Renal cortex interstitium (tissue), 11 donors: ENCODE measurements around the gene SOBP. TPM values are rescaled to one million over a fixed set of nuclear protein-coding genes. Genes with fewer than 3 reads are reported as not detected.
A peak's percentile ranks its signal among the peaks of the same experiment; 100 is the strongest.

Experiments used
- DNase-seq, 11 donors: peaks; one replicate each; pipeline ENCODE4 v3.0.0-alpha.2; 2013; ENCODE audit warnings: low read depth in 9 of 11, low spot score in 4 of 11; ENCODE audit errors: extremely low read depth in 1 of 11
- polyA plus RNA-seq, 3 donors: library from polyadenylated mRNA; unstranded; fragments of 120-200 nt; gene quantifications; one replicate each; pipeline ENCODE4 v1.2.1, GENCODE V29; 2013; ENCODE audit not compliant: insufficient read length in 3 of 3

SOBP gene
- polyA plus RNA-seq, 3 donors: 12.0 to 15.7 (median 14.6) TPM

DNA sequence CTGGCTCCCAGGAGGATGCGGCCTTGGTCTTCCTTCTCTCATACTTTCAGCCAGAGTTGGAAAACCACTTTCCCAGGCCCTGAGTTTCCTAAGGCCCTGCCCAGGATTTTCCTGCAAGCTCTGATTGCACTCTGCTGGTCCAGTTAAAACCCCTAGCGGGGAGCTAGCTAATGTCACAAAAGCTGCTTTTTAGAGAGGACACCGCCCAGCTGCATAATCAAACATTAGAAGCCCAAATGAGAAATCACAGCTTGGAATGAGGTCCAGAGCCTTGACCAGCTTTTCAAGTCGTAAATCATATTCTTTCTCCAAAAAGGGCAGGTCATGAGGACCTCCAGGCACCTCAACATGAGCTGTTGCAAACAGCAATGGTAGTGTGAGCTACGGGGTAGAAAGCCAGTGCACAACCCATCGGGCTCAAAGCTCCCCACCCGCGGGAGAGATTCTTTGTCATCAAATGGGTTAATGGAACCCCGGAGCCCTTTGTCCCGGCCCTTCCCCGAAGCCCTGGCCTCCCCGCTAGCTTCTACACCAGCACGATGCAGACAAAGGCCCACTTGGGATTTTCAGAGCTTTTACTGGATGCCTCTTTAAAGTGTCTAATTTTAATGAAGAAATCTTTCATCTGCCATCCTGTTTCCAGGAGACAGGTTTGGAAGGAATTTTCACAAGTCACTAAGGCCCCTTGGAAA is 200.2 kb downstream of the SOBP start:
- peak in 7 of 11 donors; percentile 53 to 81 (median 70) for DNase-seq

GRCh38 chr6:107690643-107691061 is 200.7 kb downstream of the SOBP start:
- peak in 5 of 11 donors; percentile 54 to 77 (median 64) for DNase-seq

GRCh38 chr6:107691062-107691751 is 201.3 kb downstream of the SOBP start:
- peak in 7 of 11 donors; percentile 26 to 82 (median 67) for DNase-seq

DNA sequence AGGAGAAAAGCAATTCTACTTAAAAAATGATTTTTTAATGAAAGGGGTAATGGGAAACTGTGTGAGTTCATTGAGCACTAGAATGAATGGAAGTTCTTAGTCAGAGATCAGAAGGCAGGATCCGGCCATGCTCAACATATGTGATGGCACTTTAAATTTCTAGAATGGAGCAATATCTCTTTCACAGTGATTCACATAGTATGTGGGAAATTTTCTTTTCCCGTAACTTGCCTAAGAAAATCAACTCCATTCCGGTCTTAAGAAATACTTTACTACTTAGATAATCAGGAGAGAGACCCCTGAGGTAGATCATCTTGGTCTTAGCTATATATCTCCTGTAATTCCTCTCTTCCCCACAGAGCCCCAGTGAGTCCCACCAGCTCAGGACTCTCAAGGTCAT is 202.4 kb downstream of the SOBP start:
- no peak for DNase-seq

- DNase-seq: no peak
Measured at GRCh38 chr6:107695061-107695720, 205.3 kb downstream of the SOBP start.

GRCh38 chr6:107697682-107698081 is 207.8 kb downstream of the SOBP start:
- no peak for DNase-seq

GRCh38 chr6:107698146-107698545 is 208.2 kb downstream of the SOBP start:
- no peak for DNase-seq

GRCh38 chr6:107699254-107699653 is 209.3 kb downstream of the SOBP start:
- DNase-seq: no peak

DNA sequence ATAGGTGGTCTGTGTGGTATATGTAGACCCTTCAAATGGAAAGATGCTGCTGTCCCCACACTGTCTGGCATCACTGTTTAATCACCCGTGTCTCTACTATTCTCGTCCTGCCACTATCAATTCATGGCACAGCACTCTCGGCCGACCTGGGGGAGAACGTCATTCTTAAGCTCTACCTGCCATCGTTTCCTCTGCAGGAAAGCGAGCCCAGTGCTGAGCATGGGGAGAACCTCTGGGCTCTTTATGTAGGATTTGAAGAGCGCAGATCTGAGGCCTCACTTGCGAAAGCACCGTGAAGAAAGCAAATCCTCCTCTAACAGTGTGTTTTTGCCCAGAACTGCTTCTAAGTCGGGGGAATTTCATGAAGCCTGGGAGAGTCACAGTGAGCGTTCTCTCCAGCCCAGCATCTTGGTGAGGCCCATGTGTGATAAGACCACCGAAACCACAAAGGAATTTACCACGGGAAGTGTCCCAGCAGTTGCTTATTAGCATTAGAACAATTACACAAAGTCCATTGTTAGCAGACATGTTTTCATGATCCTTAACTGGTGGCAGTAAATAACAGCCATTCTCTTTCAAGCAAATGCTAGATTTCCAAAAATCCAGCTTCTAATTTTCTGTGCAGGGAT is 209.9 kb downstream of the SOBP start:
- DNase-seq: no peak

DNA sequence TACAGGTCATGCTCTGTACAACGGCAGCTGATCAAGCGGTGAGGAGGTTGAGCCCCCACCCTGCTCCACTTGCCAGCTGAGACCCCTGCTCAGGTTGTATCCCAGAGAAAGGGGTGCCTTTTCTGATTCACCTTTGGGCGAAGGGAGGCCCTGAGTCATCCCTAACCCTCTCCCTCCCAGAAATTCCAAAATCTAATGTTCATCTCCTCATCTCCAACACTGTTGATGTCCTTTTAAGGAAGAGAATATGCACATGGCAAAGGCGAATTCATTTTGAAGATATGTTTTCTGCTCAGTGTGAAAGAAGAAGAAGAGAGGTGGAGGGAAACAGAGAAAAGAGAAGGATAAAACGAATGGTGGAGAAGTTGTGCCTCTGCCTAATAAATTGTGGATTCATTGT is 213.7 kb downstream of the SOBP start:
- no peak for DNase-seq

GRCh38 chr6:107704347-107705013 is 214.6 kb downstream of the SOBP start:
- DNase-seq: peak in 9 of 11 donors; percentile 26 to 71 (median 56)

GRCh38 chr6:107706516-107707115 is 216.7 kb downstream of the SOBP start:
- no peak for DNase-seq

DNA sequence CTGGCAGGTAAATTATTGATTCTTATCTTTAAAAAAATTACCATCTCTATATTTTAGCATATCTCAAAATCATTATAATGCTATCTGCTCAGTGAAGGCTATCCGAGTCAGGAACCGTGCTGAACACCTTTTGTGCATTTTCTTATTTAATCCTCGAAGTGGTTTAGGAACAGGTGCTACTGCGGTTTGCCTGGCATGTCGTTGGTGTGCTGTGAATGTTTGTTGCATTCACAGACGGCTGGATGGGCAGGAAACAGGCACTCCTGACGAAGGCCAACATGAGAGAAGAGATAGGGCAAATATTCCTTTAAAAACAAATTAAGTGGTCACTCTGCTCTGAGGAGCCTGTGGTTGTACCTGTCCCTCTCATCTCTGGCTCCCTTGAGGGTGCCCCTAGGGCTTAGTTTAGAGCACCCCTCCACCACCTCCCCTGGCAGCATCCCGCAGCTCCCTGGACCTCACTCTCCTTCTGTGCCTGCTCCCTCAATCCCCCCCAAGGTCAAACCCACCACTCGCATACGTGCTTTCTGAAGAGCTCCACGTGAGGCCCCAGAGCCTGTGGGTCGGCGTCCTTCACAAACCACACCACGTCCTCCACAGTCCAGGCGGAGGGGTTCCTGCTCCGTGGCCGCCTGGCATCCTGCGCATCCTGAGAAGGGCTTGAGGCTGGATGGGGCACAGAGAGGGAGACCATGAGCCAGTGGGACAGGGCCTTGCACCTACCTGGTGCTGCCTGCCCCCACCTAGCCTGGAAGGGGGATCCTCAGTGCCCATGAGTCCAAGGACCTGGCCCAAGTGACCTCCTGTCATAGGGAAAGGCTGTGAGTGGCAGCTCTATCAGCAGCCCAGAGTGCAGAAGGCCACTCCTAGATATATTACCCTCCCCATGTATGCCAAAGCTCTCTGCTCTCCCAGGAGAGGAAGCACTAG is 217.7 kb downstream of the SOBP start:
- no peak for DNase-seq

- no peak for DNase-seq
Measured at GRCh38 chr6:107708435-107708834, 218.5 kb downstream of the SOBP start.

DNA sequence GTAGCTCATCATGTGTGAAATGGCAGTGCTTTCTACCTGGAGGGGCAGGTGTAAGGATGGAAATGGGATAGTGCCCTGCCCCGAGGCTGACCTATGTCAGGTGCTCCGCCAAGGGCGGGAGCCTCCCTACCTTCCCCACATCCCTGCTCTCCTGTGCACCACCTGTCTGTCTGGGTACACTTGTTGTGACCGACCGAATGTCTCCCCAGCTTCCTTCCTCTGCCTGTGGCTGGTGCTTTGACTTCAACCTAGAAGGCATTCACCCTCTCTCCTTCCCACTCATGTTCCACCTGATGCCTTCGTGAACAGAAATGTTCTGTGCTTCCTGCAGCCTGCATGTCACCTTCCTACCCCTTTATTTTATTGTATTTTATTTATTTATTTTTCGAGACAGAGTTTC is 219.4 kb downstream of the SOBP start:
- no peak for DNase-seq
